ENCODE data around the gene GAB2.

GAB2 gene

GRCh38 chr11:78219493-78220217, 198.0 kb downstream of the GAB2 start:
- ChIA-PET CTCF (interaction anchor here (2.3 kb wide), 1 partner anchor 8 kb away, joined by 6 read pairs; no protein-coding TSS in a partner anchor), POLR2A (no interaction called here)
- Histone ChIP-seq H3K27ac (ENCODE audit: extremely low read depth, low read depth, low read length) (no peak overlapping the region), H3K36me3 (ENCODE audit: control insufficient read depth in 2 of 2, insufficient read depth in 1 of 2, low read length in 2 of 2) (peaks cover 0 to 75% of the 10 kb centered on the region in 2 experiments; a peak in 1 of 3 replicates), H3K9me3 (ENCODE audit: control insufficient read depth, insufficient read depth, low read depth, low read length) (no peaks in the 10 kb centered on the region), H3K4me3 (ENCODE audit: low read depth, low read length) (no peak overlapping the region), H3K4me1 (ENCODE audit: control insufficient read depth, insufficient read depth, low read length) (no peaks in the 10 kb centered on the region)
- TF ChIP-seq ZBTB7A (tag by site-specific recombination; IDR thresholded peaks at IDR 0.05; ENCODE audit: low read depth) (no peak), ZNF521 (tag by site-specific recombination; IDR thresholded peaks at IDR 0.05) (no peak), ZNF692 (tag by site-specific recombination; IDR thresholded peaks at IDR 0.05) (no peak), ZNF843 (tag by site-specific recombination; IDR thresholded peaks at IDR 0.05) (no peak), BCL11B (tag by site-specific recombination; IDR thresholded peaks at IDR 0.05; ENCODE audit: low read depth) (no peak), PATZ1 (tag by site-specific recombination; IDR thresholded peaks at IDR 0.05) (no peak), MEIS1 (CRISPR knock-in tag; IDR thresholded peaks at IDR 0.05; ENCODE audit: borderline replicate concordance) (no peak), HOXA7 (CRISPR knock-in tag; IDR thresholded peaks at IDR 0.05; ENCODE audit: borderline replicate concordance) (no peak), WT1 (tag by site-specific recombination; IDR thresholded peaks at IDR 0.05) (no peak)

DNA sequence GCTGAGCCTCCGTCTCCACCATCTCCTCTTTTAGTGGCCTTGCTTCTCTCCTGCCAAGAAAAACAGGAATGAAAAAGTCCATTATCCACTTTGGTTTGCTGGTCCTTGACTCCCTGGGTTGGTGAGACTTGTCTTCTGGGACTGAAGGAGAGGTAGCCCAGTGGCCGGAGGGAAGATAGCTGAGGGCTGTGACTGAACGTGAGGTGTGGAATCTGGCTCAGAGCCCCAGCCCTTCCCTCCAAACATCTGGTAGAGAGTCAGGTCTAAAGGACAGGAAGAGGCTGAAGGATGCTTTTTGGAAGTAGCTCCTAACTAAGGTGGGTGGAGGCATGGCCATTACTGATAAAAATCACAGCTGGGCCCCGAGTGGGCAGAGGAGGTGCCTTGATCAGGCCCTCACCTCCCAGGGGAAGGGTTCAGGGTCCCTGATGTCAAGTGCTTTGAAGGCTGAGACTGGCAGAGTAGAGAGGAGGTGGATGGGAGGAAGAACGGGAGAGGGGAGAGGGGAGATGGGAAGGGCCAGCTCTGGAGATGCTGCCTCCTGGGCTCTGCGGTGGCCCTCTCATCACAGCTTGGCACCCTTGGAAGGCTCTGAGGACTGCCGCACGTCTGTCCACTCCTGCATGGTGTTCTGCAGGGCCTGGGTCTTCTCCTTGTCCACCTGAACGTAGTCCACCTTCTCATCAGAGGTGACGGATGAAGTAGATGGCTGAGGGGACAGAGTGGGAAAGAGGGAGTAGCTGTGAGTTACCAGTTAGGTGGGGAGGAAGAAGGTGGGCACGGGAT, 198.7 kb downstream of the GAB2 start:
- ChIA-PET POLR2A (no interaction called here), CTCF (interaction anchor here (2.3 kb wide), 1 partner anchor 9 kb away, joined by 6 read pairs; no protein-coding TSS in a partner anchor)
- Histone ChIP-seq H3K9me3 (ENCODE audit: control insufficient read depth, insufficient read depth, low read depth, low read length) (no peaks in the 10 kb centered on the region), H3K4me1 (ENCODE audit: control insufficient read depth, insufficient read depth, low read length) (no peaks in the 10 kb centered on the region), H3K27ac (ENCODE audit: extremely low read depth, low read depth, low read length) (no peak overlapping the region), H3K4me3 (ENCODE audit: low read depth, low read length) (no peak overlapping the region), H3K36me3 (ENCODE audit: control insufficient read depth in 2 of 2, insufficient read depth in 1 of 2, low read length in 2 of 2) (peaks cover 0 to 75% of the 10 kb centered on the region in 2 experiments; a peak in 1 of 3 replicates)
- TF ChIP-seq KLF16 (tag by site-specific recombination; IDR thresholded peaks at IDR 0.05) (no peak), ZBTB20 (tag by site-specific recombination; IDR thresholded peaks at IDR 0.05) (no peak), ZFP41 (tag by site-specific recombination; IDR thresholded peaks at IDR 0.05; ENCODE audit: borderline replicate concordance) (no peak), SETDB1 (IDR thresholded peaks at IDR 0.05; ENCODE audit: insufficient read length, low read length) (no peak), ZBTB49 (tag by site-specific recombination; IDR thresholded peaks at IDR 0.05; ENCODE audit: low read depth) (no peak), ZNF433 (tag by site-specific recombination; IDR thresholded peaks at IDR 0.05; ENCODE audit: low read depth) (no peak), BCL6B (tag by site-specific recombination; IDR thresholded peaks at IDR 0.05) (no peak), ZNF514 (tag by site-specific recombination; IDR thresholded peaks at IDR 0.05) (no peak), ZNF214 (tag by site-specific recombination; IDR thresholded peaks at IDR 0.05; ENCODE audit: borderline replicate concordance) (no peak), BCL11A (tag by site-specific recombination; IDR thresholded peaks at IDR 0.05; ENCODE audit: low read depth) (no peak), ZNF155 (tag by site-specific recombination; IDR thresholded peaks at IDR 0.05) (no peak), ZSCAN23 (tag by site-specific recombination; IDR thresholded peaks at IDR 0.05) (no peak), GLI2 (tag by site-specific recombination; IDR thresholded peaks at IDR 0.05; ENCODE audit: borderline replicate concordance, low read depth) (no peak), ZNF175 (tag by site-specific recombination; IDR thresholded peaks at IDR 0.05) (no peak), HOXD13 (CRISPR knock-in tag; IDR thresholded peaks at IDR 0.05; ENCODE audit: borderline replicate concordance) (no peak), ZNF658 (tag by site-specific recombination; IDR thresholded peaks at IDR 0.05) (no peak), ZNF140 (tag by site-specific recombination; IDR thresholded peaks at IDR 0.05) (no peak), ZNF174 (tag by site-specific recombination; IDR thresholded peaks at IDR 0.05) (no peak)
